Left lung (tissue), 10 donors: ENCODE results near the gene ZNF490. TPM values are rescaled to one million over a fixed set of nuclear protein-coding genes. Genes with fewer than 3 reads are reported as not detected.

Experiments
- ATAC-seq: fragments of 200-7000 bp; cut with Tn5 transposase; one replicate; pipeline ENCODE4 v1.9.1; 2020; ENCODE audit warnings: moderate library complexity
- DNase-seq, 4 donors: peaks; one replicate each; pipeline ENCODE4 v3.0.0-alpha.2; 2013 to 2020
- H3K27ac ChIP-seq, 2 donors: fragments of 200-600 bp; sonication (generic) in 1 of 2; one replicate each; pipeline versions ENCODE4 v1.5.0 to v1.8.0; 2020 to 2021
- H3K27me3 ChIP-seq, 2 donors: fragments of 200-600 bp; sonication (generic) in 1 of 2; one replicate each; pipeline versions ENCODE4 v1.5.0 to v1.8.0; 2020 to 2021
- H3K36me3 ChIP-seq, 2 donors: fragments of 200-600 bp; sonication (generic) in 1 of 2; one replicate each; pipeline versions ENCODE4 v1.5.0 to v1.8.0; 2020 to 2021
- H3K4me1 ChIP-seq, 2 donors: fragments of 200-600 bp; one replicate each; pipeline ENCODE4 v1.8.0; 2021
- H3K4me3 ChIP-seq, 2 donors: fragments of 200-600 bp; sonication (generic) in 1 of 2; one replicate each; pipeline versions ENCODE4 v1.5.0 to v1.8.0; 2020 to 2021; ENCODE audit warnings: mild to moderate bottlenecking in 1 of 2
- H3K9me3 ChIP-seq, 2 donors: fragments of 200-600 bp; sonication (generic) in 1 of 2; one replicate each; pipeline versions ENCODE4 v1.5.0 to v1.8.0; 2020 to 2021
- intact Hi-C, 2 donors: fragments of 100-400 bp; cut with DNase I; formaldehyde crosslinking; loops; one replicate each; pipeline versions ENCODE4 v1.11.2 to v1.14.2; 2022
- polyA plus RNA-seq, 6 donors: library from polyadenylated mRNA; unstranded; fragments of 120-200 nt; gene quantifications; one replicate each; pipeline ENCODE4 v1.2.1, GENCODE V29; 2013; ENCODE audit not compliant: insufficient read length in 6 of 6
- total RNA-seq, 2 donors: library from RNA; stranded (reverse); fragmentation: NEBNext Ultra II Directional; extraction: Animal tissue kit (Norgen Biotek cat#: 25700); gene quantifications; one replicate each; pipeline ENCODE4 v1.2.1, GENCODE V29; 2021
- TF ChIP-seq, protein P1 (sequence below), 2 donors: fragments of 200-600 bp; sonication (generic) in 1 of 2; IDR thresholded peaks; one replicate each; pipeline versions ENCODE4 v1.5.0 to v1.8.0; 2021; ENCODE audit warnings: antibody characterized with exemption in 2 of 2
- donor health status: DM: no; HTN: yes; CAD: no.
- donor health status: DM: no; HTN: no; CAD: no.

Gene ZNF490
- total and polyA plus RNA-seq, 8 donors = 5.1 to 11.7 (median 5.7) TPM

DNA sequence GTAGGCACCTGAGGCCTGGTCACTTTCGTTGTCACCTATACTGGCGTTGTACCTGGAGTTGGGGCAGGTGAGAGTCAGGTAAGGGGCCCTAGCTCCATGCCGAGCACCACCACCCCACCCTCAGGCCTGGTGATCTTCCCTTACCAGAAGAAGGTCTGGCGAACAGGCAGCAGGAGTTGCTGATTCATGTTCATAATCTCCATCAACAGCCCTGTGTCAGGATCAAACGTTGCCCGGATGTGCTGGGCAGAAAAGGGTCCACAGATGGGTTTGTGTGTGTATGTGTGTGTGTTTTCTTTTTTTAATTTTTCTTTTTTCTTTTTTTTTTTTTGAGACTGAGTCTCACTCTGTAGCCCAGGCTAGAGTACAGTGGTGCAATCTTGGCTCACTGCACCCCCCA is 41.6 kb upstream of the ZNF490 start:
- no peaks in the 10 kb centered on the region for H3K9me3 ChIP-seq
- peaks cover 7 to 12% of the 10 kb centered on the region in 2 donors for H3K4me1 ChIP-seq
- H3K27ac ChIP-seq = no peak overlapping the region
- H3K27me3 ChIP-seq = no peaks in the 10 kb centered on the region
- H3K36me3 ChIP-seq = peaks cover 0 to 61% of the 10 kb centered on the region in 2 donors
- intact Hi-C loops = no loop called here
- no peak overlapping the region for H3K4me3 ChIP-seq
- TF ChIP-seq, protein P1, sequence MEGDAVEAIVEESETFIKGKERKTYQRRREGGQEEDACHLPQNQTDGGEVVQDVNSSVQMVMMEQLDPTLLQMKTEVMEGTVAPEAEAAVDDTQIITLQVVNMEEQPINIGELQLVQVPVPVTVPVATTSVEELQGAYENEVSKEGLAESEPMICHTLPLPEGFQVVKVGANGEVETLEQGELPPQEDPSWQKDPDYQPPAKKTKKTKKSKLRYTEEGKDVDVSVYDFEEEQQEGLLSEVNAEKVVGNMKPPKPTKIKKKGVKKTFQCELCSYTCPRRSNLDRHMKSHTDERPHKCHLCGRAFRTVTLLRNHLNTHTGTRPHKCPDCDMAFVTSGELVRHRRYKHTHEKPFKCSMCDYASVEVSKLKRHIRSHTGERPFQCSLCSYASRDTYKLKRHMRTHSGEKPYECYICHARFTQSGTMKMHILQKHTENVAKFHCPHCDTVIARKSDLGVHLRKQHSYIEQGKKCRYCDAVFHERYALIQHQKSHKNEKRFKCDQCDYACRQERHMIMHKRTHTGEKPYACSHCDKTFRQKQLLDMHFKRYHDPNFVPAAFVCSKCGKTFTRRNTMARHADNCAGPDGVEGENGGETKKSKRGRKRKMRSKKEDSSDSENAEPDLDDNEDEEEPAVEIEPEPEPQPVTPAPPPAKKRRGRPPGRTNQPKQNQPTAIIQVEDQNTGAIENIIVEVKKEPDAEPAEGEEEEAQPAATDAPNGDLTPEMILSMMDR (IDR thresholded peaks at IDR 0.05) = no peak
- ATAC-seq = no peak
- DNase-seq = peak in 1 of 4 donors; percentile 3

DNA sequence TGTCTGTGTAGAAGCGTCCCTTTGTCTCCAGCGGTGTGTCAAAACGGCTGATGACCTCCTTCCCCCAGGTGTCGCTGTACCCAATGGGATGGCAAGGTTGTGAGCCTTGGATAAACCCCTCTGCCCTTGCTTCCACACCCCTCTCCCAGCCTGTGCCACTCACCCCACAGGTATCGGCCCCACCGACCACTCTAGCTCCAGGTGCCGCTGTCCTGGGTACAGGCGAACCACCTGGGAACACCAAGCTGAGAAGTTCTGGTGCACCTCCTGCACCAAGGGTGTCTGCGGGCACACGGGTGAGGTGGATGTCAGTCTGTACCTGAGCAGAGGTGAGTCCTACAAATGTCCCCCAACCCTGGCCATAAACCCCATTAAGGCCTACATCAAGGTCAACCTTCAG is 39.3 kb upstream of the ZNF490 start:
- no peak overlapping the region for H3K4me3 ChIP-seq
- DNase-seq (peak in 1 of 4 donors; percentile 51), ATAC-seq (no peak)
- no peaks in the 10 kb centered on the region for H3K9me3 ChIP-seq
- no peaks in the 10 kb centered on the region for H3K27me3 ChIP-seq
- intact Hi-C loops = no loop called here
- TF ChIP-seq, protein P1 (IDR thresholded peaks at IDR 0.05) = no peak
- H3K36me3 ChIP-seq = peaks cover 0 to 49% of the 10 kb centered on the region in 2 donors
- H3K27ac ChIP-seq = no peak overlapping the region
- H3K4me1 ChIP-seq = peaks cover 7 to 23% of the 10 kb centered on the region in 2 donors

DNA sequence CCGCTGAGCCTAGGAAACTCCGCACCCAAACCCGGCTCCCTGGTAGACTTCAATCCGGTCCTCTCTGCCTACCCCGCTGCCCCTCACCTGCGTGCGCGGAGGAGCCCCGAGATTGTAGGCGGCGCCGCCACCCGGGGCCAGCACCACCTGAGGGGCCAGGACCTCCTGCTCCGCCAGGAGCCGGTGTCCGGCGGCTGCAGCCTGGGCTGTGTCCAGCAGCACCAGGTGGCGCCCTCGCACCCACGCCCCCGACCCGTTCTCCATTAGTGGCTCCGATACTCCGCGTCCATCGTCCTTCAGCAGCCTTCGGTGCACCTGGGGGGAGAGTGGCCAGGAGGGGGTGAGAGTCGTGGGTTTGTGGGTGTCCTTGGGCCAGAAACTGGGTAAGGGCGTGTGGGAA is 37.5 kb upstream of the ZNF490 start:
- TF ChIP-seq, protein P1 (IDR thresholded peaks at IDR 0.05) = peak; percentile 6 to 15

DNA sequence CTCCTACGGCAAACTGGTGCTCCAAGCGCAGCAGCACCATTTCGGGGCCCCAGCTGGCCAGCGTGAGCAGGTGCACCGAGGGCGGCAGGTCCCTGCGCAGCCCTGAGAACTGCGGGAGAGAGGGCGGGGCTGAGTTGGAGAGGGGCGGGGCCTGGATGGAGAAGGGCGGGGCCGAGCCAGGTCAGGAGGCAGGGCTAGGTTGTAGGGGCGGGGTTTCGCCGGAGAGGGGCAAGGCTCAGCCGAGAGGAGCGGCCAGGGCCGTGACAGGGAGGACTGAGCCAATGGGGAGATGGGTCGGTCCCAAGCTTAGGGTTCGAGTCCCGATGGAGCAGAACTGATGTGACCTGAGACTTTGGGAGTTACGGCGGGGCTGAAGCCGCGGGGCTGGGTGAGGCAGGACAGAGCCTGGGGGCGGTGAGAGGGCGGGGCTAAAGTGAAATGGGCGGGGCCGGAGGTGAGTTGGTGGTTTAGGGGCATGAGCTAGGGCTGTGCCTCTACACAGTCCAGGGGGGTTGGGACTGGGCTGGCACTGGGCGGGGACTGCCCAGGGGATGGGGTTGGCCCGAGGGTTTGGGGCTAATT is 37.0 kb upstream of the ZNF490 start:
- DNase-seq = peak in 3 of 4 donors; percentile 60 to 92 (median 71)
- Histone ChIP-seq H3K27me3 (no peaks in the 10 kb centered on the region), H3K4me1 (peaks cover 7 to 23% of the 10 kb centered on the region in 2 donors), H3K4me3 (peak overlapping the region; percentile 13 to 34), H3K27ac (no peak overlapping the region), H3K9me3 (no peaks in the 10 kb centered on the region), H3K36me3 (peaks cover 0 to 42% of the 10 kb centered on the region in 2 donors)
- ATAC-seq = peak; percentile 97
- intact Hi-C loops = no loop called here
- TF ChIP-seq, protein P1 (IDR thresholded peaks at IDR 0.05) = no peak

More for the DNA sequence above, 37.5 kb upstream of the ZNF490 start:
- intact Hi-C loops = no loop called here
- DNase-seq (peak in 1 of 4 donors; percentile 83), ATAC-seq (peak; percentile 76)
- peaks cover 0 to 47% of the 10 kb centered on the region in 2 donors for H3K36me3 ChIP-seq
- H3K4me3 ChIP-seq = peak overlapping the region; percentile 13 to 34
- no peaks in the 10 kb centered on the region for H3K9me3 ChIP-seq
- H3K4me1 ChIP-seq = peaks cover 7 to 23% of the 10 kb centered on the region in 2 donors
- H3K27ac ChIP-seq = no peak overlapping the region
- H3K27me3 ChIP-seq = no peaks in the 10 kb centered on the region

DNA sequence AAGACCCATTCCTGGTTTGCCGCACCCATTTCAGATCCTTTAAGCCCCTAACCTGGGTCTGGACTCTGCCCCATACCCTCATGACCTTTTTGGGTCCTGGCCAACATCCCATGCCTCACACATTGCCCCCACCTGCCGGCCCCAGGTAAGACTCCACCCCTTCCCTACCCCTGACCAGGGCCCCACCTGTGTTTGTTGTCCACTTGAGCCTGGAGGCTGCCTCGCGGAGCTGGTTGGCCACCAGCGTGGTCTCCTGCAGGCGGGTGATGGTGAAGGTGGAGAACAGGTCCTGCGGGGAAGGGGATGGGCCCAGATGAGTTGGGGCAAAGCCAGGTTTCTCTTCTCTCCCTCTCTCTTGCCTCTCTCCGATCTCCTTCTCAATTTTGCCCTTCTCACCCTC is 36.4 kb upstream of the ZNF490 start:
- peaks cover 0 to 37% of the 10 kb centered on the region in 2 donors for H3K36me3 ChIP-seq
- H3K9me3 ChIP-seq = no peaks in the 10 kb centered on the region
- H3K27me3 ChIP-seq = no peaks in the 10 kb centered on the region
- DNase-seq (peak in 2 of 4 donors; percentile 25 to 41), ATAC-seq (no peak)
- TF ChIP-seq, protein P1 (IDR thresholded peaks at IDR 0.05) = no peak
- H3K27ac ChIP-seq = no peak overlapping the region
- no peak overlapping the region for H3K4me3 ChIP-seq
- intact Hi-C loops = no loop called here
- peaks cover 7 to 23% of the 10 kb centered on the region in 2 donors for H3K4me1 ChIP-seq
